GM18951 (cell line): ENCODE measurements around the gene ZNF805.
A peak's percentile ranks its signal among the peaks of the same experiment; 100 is the strongest.

Experiments used
- POLR2A ChIP-seq: IDR thresholded peaks from 4 replicates; pipeline ENCODE4 v1.6.1; 2011; ENCODE audit warnings: mild to moderate bottlenecking; ENCODE audit not compliant: insufficient read length, insufficient read depth; ENCODE audit errors: extremely low read depth
- in situ Hi-C: fragments of 300-500 bp; cut with MboI; formaldehyde crosslinking; loops from one replicate; pipeline ENCODE4 v1.12.0; 2022; ENCODE audit warnings: low sequenced_read_pairs, mixed read lengths, inconsistent platforms; ENCODE audit not compliant: unreplicated experiment

Gene ZNF805

DNA sequence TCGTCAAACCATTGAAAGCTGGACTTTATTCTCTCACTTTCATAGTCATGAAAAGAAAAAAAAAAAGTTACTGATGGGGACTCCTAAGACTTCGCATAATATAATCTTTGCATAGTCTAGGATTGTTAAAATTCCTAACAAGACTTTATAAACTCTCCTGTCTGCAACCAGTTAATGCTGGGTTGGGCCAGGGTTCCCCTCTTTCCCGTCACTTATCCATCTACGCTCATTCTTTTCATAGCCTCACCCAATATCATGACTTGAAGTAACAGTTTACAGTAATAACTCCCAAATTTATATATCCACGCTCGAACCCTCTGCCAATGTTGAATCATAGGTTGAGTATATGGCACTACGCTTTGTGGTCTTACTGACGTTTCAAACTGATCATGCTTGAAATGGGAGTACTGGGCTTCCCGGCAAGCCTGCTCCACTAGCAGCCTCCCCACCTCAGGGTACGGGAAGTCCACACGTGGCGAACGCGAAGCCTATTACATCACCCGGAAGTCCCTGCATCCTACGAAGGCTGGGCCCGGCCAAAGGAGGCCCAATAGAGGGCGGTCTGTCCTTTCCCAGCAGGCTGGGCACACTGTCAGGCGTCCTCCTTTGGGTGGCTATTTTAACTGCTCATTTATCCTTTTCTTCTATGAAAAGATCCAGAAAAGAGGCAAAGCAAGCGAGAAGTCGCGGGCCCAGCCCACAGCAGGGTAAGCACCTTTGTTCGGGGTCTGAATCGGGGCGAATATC is 39.2 kb downstream of the ZNF805 start:
- peak; percentile 59 for TF ChIP-seq POLR2A
- in situ Hi-C loops = no loop called here

DNA sequence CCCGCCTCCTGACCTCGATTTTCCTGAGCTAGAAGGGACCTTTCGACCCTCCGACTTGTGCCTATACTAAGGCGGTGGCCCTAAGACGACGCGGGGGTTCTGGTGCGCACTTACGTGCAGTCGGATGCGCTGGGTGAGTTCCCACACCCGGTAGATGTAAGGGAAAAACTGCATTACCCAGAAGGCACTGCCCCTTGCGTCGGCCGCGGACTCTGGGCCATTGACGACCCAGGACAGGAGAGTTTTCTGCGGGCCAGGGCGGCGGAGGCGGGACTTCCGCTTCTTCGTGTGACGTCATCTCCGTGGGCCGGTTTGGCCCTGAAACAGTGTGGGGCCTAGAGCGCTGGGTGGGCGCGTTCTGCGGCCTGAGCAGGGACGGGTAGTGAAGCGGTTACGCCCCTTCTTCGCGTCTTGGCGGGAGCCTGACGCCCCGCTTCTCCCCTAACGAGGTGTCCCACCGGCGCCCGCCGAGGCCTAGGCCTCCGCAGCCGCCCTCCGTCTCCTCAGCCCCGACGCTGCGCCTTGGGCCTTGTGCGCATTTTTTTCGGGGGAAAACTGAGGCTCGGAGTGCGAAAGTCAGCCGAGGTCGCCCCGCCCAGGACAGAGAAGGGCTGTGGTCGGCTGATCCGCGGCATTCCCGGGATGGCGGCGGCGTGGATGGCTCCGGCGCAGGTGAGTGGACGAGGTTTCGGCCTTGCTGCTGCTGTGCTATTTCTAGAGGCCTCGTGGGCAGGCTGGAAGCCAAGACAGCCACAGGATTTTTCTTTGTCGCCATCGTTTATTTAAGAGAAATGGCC is 39.9 kb downstream of the ZNF805 start, which contains the start of gene ZNF460:
Gene ZNF460 (plus strand): TSS at position 321 of the 797 bp plus-strand sequence. CDS start 322 bp downstream, at position 643.
- in situ Hi-C loops = no loop called here
- peak; percentile 60 for TF ChIP-seq POLR2A

DNA sequence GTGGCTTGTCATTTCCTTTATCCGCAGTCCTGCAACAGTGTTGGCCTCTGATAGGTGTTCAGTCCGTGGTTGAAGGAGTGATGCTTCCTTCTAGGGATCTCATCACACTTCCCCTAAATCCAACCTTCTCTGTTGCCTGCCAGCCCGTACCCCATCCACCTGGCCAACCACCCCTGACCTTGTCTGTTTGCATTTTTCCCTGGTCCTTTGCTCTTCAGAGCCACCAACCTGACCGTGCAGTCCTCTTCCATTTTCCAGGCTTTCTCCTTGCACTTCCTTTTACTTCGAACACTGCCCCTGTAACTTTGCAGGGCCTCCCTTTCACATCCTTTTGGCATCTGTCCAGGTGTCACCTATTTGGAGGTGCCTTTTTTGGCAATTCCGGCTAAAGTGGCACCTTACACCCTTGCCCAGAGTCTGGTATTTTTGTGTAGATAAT is 40.5 kb downstream of the ZNF805 start:
- in situ Hi-C loops = no loop called here
- no peak for TF ChIP-seq POLR2A

DNA sequence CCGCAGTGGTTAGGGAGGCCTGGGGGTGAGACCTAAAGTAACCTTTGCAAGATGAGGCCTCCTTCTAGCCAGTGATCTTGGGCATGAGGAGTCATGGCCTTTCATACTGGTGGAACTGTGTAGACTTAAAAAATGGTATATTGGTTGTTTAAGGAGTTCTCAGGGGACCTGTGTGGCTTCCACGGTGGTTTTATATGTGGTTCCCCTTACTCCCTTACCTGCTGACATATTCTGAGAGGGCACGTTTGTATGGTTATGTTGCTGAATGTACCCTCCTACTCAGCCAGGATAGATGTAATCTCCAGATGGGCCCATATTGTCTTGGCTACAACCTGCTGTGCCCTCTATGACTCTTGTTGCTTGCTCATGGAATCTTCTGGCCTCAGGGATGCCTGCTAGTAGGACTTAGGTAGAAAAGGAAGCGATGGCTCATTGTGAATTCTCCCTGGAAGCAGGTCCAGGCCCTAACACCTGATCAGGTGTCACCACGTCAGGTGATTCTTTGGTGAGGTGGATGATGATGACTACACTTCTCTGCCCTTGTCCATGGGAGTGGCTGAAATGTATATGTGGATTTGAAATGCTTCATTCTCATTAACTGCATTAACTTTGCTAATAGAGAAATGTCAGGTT is 41.7 kb downstream of the ZNF805 start:
- in situ Hi-C loops = no loop called here
- TF ChIP-seq POLR2A = no peak

DNA sequence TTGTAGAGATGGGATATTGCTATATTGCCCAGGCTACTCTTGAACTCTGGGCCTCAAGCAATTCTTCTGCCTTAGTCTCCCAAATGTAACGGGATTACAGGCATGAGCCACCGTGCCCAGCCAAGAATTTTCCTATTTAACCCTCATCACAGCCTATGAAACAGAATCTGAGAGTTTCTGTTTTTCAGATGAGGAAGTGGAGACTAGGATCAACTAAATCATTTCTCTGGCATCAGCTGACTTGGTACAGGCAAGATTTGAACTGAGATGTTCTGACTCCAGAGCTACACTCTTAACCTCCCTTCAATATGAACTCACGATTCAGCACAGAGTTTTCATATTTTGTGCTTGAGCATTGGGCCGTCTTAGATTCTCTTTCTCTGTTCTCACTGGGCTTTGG is 47.9 kb downstream of the ZNF805 start:
- in situ Hi-C loops = no loop called here
- TF ChIP-seq POLR2A = no peak

DNA sequence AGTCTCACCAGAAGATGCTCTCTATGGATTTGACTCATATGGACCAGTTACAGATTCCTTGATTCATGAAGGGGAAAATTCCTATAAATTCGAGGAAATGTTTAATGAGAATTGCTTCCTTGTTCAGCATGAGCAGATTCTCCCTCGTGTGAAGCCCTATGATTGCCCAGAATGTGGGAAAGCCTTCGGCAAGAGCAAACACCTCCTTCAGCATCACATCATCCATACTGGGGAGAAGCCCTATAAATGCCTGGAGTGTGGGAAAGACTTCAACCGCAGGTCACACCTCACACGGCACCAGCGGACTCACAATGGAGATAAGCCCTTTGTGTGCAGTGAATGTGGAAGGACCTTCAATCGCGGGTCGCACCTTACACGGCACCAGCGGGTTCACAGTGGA is 50.5 kb downstream of the ZNF805 start:
- in situ Hi-C loops = no loop called here
- TF ChIP-seq POLR2A = no peak

DNA sequence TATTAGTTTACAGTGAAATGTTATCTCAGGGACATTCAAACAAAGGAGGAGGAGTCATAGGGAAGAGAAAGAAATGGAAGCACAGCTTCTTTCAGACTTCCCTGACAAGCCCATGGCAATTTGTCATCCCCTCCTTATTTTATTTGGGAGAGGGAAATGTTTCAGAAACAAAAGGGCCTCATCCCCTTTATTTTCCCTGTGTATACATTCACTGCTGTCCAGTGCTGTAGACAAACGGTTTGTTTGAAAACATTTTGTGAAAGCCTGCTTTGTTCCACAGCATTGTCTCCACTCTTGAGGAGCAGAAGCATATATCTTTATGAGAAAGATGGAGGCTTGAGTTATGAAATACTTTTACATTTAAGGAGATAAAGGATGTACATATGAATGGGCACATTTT is 52.1 kb downstream of the ZNF805 start:
- TF ChIP-seq POLR2A = no peak
- in situ Hi-C loops = no loop called here

DNA sequence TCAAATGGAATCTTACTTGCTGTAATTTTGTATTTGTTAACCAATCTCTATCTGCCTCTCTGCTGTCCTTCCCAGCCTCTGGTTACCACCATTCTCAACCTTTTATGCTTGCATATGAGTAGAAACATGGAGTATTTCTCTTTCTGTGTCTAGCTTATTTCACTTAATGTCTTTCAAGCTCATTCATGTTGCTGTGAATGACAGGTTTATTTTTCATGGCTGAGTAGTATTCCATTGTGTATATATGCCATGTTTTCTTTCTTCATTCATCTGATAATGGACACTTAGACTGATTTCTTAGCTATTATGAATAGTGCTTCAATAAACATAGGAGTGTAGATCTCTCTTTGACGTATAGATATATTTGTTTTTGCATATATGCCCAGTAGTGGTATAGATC is 53.3 kb downstream of the ZNF805 start:
- no peak for TF ChIP-seq POLR2A
- in situ Hi-C loops = no loop called here

DNA sequence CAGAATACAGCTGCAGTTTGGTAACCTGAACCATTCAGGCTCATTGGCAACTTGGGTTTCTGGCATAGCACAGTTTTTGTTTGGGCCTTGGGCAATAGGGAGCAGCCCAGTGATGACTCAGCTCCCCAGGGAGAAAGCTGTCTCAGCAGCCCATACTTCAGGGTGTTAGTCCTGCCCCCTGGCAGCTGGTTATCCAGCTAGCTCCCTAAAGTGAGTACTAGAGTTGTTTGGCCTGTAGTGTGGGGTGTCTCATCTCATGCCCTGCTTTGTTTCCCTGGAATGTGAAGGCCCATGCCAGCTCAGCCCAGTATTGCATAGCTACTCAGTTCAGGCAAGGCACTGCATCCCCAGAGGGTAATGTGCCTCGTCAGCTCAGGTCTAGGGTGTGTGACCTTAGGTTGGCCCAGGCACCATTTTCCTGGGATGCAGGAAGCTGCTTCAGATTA is 61.6 kb downstream of the ZNF805 start:
- TF ChIP-seq POLR2A = no peak
- in situ Hi-C loops = no loop called here

DNA sequence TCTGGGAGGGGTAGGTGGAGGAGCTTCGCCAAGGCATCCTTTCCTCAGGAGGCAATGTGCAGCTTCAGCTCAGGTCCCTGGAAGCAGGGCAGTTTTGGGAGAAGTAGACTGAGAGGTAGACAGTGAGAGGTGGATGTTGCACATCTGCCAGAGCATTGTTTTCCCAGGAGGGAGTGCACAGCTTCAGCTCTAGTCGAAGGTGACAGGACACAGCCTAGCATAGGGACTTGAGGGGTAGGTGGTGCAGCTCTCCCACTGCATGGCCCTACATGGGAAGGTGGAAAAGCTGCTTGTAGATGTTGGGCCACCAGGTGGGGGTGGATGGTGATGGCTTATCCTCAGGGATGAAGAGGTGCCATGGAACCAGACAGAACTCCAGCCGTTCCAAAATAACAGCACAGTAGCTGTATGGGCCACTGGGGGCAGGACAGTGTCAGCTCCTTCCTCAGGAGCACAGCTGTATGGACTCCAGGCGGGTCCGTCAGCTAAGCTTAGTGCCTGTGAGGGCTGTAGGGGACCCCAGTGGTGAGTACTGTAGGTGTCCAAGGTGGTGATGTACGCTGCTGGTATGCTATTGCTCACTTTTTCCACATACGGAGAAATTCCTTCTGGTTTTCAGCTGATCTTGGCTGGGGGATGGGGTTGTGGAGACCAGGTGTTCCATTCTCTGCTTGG is 62.4 kb downstream of the ZNF805 start:
- in situ Hi-C loops = no loop called here
- no peak for TF ChIP-seq POLR2A
